Liver (tissue), 9 donors: ENCODE measurements around the gene CAMSAP2. TPM values are rescaled to one million over a fixed set of nuclear protein-coding genes. Genes with fewer than 3 reads are reported as not detected.
A peak's percentile ranks its signal among the peaks of the same experiment; 100 is the strongest.

Experiments
- DNase-seq: peaks from one replicate; pipeline ENCODE4 v3.0.0-alpha.2; 2017; ENCODE audit warnings: low spot score
- H3K27ac ChIP-seq, 2 donors: one replicate each; pipeline ENCODE4 v1.7.0; 2013; ENCODE audit warnings: inconsistent platforms in 2 of 2, low read length in 2 of 2, control low read depth in 1 of 2, low read depth in 1 of 2, mild to moderate bottlenecking in 1 of 2
- H3K27me3 ChIP-seq, 4 donors: one replicate each; pipeline versions ENCODE4 v1.6.1 to v1.7.0; 2013; ENCODE audit warnings: low read length in 3 of 4, inconsistent platforms in 1 of 4, mild to moderate bottlenecking in 1 of 4, moderate library complexity in 1 of 4; ENCODE audit not compliant: control insufficient read depth in 4 of 4, insufficient read depth in 4 of 4
- H3K36me3 ChIP-seq, 4 donors: one replicate each; pipeline versions ENCODE4 v1.6.1 to v1.7.0; 2013; ENCODE audit warnings: low read length in 3 of 4, mild to moderate bottlenecking in 3 of 4, low read depth in 1 of 4, moderate library complexity in 1 of 4; ENCODE audit not compliant: control insufficient read depth in 4 of 4, insufficient read depth in 3 of 4
- H3K4me1 ChIP-seq, 4 donors: one replicate each; pipeline versions ENCODE4 v1.6.1 to v1.7.0; 2013; ENCODE audit warnings: low read length in 3 of 4, mild to moderate bottlenecking in 3 of 4, moderate library complexity in 1 of 4; ENCODE audit not compliant: control insufficient read depth in 4 of 4, insufficient read depth in 4 of 4
- H3K4me3 ChIP-seq, 3 donors: one replicate each; pipeline versions ENCODE4 v1.6.1 to v1.7.0; 2013; ENCODE audit warnings: low read length in 3 of 3, control low read depth in 1 of 3, low read depth in 1 of 3, mild to moderate bottlenecking in 1 of 3
- H3K9ac ChIP-seq, 2 donors: one replicate each; pipeline ENCODE4 v1.7.0; 2013; ENCODE audit warnings: low read length in 2 of 2, mild to moderate bottlenecking in 2 of 2, moderate library complexity in 2 of 2, control low read depth in 1 of 2, low read depth in 1 of 2
- H3K9me3 ChIP-seq, 4 donors: one replicate each; pipeline versions ENCODE4 v1.6.1 to v1.7.0; 2013; ENCODE audit warnings: low read length in 3 of 4; ENCODE audit not compliant: control insufficient read depth in 4 of 4
- ATF3 ChIP-seq: IDR thresholded peaks from 2 replicates; pipeline ENCODE4 v1.6.1; 2016; ENCODE audit warnings: antibody characterized with exemption
- CTCF ChIP-seq: fragments of 150-350 bp; IDR thresholded peaks from 2 replicates; pipeline ENCODE4 v1.5.1; 2017; ENCODE audit warnings: improper control_type of control experiment, low read depth, low read length; ENCODE audit not compliant: missing input control
- EGR1 ChIP-seq, 2 donors: IDR thresholded peaks; 2 replicates each; pipeline ENCODE4 v1.6.1; 2016 to 2018; ENCODE audit warnings: antibody characterized with exemption in 2 of 2, low read depth in 2 of 2
- FOXA1 ChIP-seq: IDR thresholded peaks from 2 replicates; pipeline ENCODE4 v1.6.1; 2016; ENCODE audit warnings: antibody characterized with exemption
- GABPA ChIP-seq, 2 donors: IDR thresholded peaks in 1 of 2; conservative IDR thresholded peaks in 1 of 2; 2 replicates each; pipeline ENCODE4 v1.6.1; 2016; ENCODE audit warnings: antibody characterized with exemption in 2 of 2, mild to moderate bottlenecking in 1 of 2, moderate library complexity in 1 of 2
- HNF4A ChIP-seq, 2 donors: conservative IDR thresholded peaks; 2 replicates each; pipeline ENCODE4 v1.6.1; 2016; ENCODE audit warnings: antibody characterized with exemption in 2 of 2, mild to moderate bottlenecking in 2 of 2
- JUND ChIP-seq, 2 donors: IDR thresholded peaks; 2 replicates each; pipeline ENCODE4 v1.6.1; 2016; ENCODE audit warnings: antibody characterized with exemption in 2 of 2
- MAX ChIP-seq: IDR thresholded peaks from 2 replicates; pipeline ENCODE4 v1.6.1; 2016; ENCODE audit warnings: antibody characterized with exemption
- NR2F2 ChIP-seq: IDR thresholded peaks from 2 replicates; pipeline ENCODE4 v1.6.1; 2016; ENCODE audit warnings: antibody characterized with exemption
- RAD21 ChIP-seq, 2 donors: IDR thresholded peaks; 2 replicates each; pipeline ENCODE4 v1.6.1; 2016; ENCODE audit warnings: antibody characterized with exemption in 2 of 2, mild to moderate bottlenecking in 2 of 2
- REST ChIP-seq: IDR thresholded peaks from 2 replicates; pipeline ENCODE4 v1.6.1; 2016; ENCODE audit warnings: antibody characterized with exemption, mild to moderate bottlenecking
- RXRA ChIP-seq, 2 donors: IDR thresholded peaks; 2 replicates each; pipeline ENCODE4 v1.6.1; 2017 to 2018; ENCODE audit warnings: antibody characterized with exemption in 2 of 2, mild to moderate bottlenecking in 1 of 2
- SP1 ChIP-seq: IDR thresholded peaks from 2 replicates; pipeline ENCODE4 v1.6.1; 2018; ENCODE audit warnings: antibody characterized with exemption, mild to moderate bottlenecking
- YY1 ChIP-seq: IDR thresholded peaks from 2 replicates; pipeline ENCODE4 v1.6.1; 2016; ENCODE audit warnings: antibody characterized with exemption, mild to moderate bottlenecking
- ZBTB33 ChIP-seq: IDR thresholded peaks from 2 replicates; pipeline ENCODE4 v1.6.1; 2016; ENCODE audit warnings: antibody characterized with exemption
- WGBS: extraction: QIAGEN DNeasy Blood & Tissue Kit; methylation state at CpG from one replicate; pipeline ENCODE4 v1.1.7; 2013; 5-methylcytosine and 5-hydroxymethylcytosine counted together
- polyA plus RNA-seq, 2 donors: library from polyadenylated mRNA; stranded (reverse) in 1 of 2; unstranded in 1 of 2; fragments of 200-250 nt in 1 of 2; fragments of >200 nt in 1 of 2; fragmentation: Nextera tagmentation in 1 of 2; extraction: Ambion mirVana in 1 of 2; gene quantifications; one replicate each; pipeline versions ENCODE4 v1.2.1 to v1.2.3, GENCODE V29; 2013 to 2015
- total RNA-seq, 2 donors: library from RNA; depleted of rRNA; stranded (reverse); fragments of >200 nt; gene quantifications; one replicate each; pipeline ENCODE4 v1.2.3, GENCODE V29; 2014
- donor health status: healthy.
- donor health status: healthy.
- donor health status: healthy.
- donor health status: healthy.
- donor health status: healthy.

CAMSAP2 gene
- total and polyA plus RNA-seq, 4 donors: 1.9 to 8.6 (median 3.5) TPM

- Histone ChIP-seq H3K9ac (no peak overlapping the region), H3K27ac (peak overlapping the region; percentile 2 to 58), H3K27me3 (no peaks in the 10 kb centered on the region), H3K36me3 (no peaks in the 10 kb centered on the region), H3K4me1 (peaks cover 4 to 18% (median 15%) of the 10 kb centered on the region in 4 donors), H3K9me3 (no peaks in the 10 kb centered on the region), H3K4me3 (no peak overlapping the region)
- 87% methylated on average over 8 of the region's 8 CpGs for WGBS
- no peak for DNase-seq
- TF ChIP-seq RAD21 (IDR thresholded peaks at IDR 0.05) (no peak), MAX (no peak), EGR1 (IDR thresholded peaks at IDR 0.05; ENCODE audit: low read depth in 2 of 2) (no peak), FOXA1 (no peak), YY1 (no peak), HNF4A (conservative IDR thresholded peaks at IDR 0.05) (no peak), ATF3 (no peak), ZBTB33 (no peak), NR2F2 (no peak), RXRA (IDR thresholded peaks at IDR 0.05) (no peak), CTCF (no peak), GABPA (IDR thresholded peaks at IDR 0.05 in 1 of 2, conservative IDR thresholded peaks at IDR 0.05 in 1 of 2) (no peak)
Observed at GRCh38 chr1:200737647-200738291, 924 bp upstream of the CAMSAP2 start.

GRCh38 chr1:200738949-200739651 is 407 bp downstream of the CAMSAP2 start:
- Histone ChIP-seq H3K4me1 (peaks cover 4 to 18% (median 15%) of the 10 kb centered on the region in 4 donors), H3K4me3 (peak overlapping the region; percentile 84 to 86 (median 86)), H3K27me3 (no peaks in the 10 kb centered on the region), H3K27ac (peak overlapping the region; percentile 97 to 99), H3K9me3 (no peaks in the 10 kb centered on the region), H3K36me3 (no peaks in the 10 kb centered on the region), H3K9ac (peak overlapping the region in 1 of 2 donors; percentile 64)
- peak; percentile 51 for DNase-seq
- TF ChIP-seq REST: peak; percentile 25
- TF ChIP-seq JUND (IDR thresholded peaks at IDR 0.05): no peak
- TF ChIP-seq FOXA1: no peak
- TF ChIP-seq SP1: peak; percentile 5
- peak; percentile 68 for TF ChIP-seq YY1
- WGBS: under 1% methylated on average over 80 of the region's 80 CpGs
